ENCODE measurements around the gene TAC3. TPM values are rescaled to one million over a fixed set of nuclear protein-coding genes. Genes with fewer than 3 reads are reported as not detected.
"Not testable (repeated sequence)": the region's sequence is repeated elsewhere in the genome, so short reads cannot be mapped to it uniquely, and the experiment has no call there.

The TAC3 gene
- total and polyA plus RNA-seq, 2 of the 8 experiments (the other 6 are each of a cell fraction or from before 2014, with no cell fraction given): 9.7 to 45.3 TPM

- no peak for TF ChIP-seq RNF2 (IDR thresholded peaks at IDR 0.05; ENCODE audit: borderline replicate concordance, low read depth, low read length, missing control alignments, poor library complexity, severe bottlenecking)
- TF ChIP-seq TCF12 (IDR thresholded peaks at IDR 0.05; ENCODE audit: low read depth, low read length): no peak
Measured at GRCh38 chr12:56987011-56987410, 29.3 kb downstream of the TAC3 start (continued).

GRCh38 chr12:56985714-56986113, 30.6 kb downstream of the TAC3 start:
- H3K4me1 ChIP-seq (replicated peaks in 1 of 4; ENCODE audit: control insufficient read depth in 3 of 4, insufficient read depth in 4 of 4, low read length in 3 of 4); FAIRE-seq; H4K5ac ChIP-seq (ENCODE audit: insufficient read length, low read depth, low read length); H2BK20ac ChIP-seq (ENCODE audit: low read length); H3K9ac ChIP-seq (replicated peaks in 1 of 4; ENCODE audit: extremely low read depth in 1 of 4, low read depth in 3 of 4, low read length in 3 of 4); H3K27me3 ChIP-seq (replicated peaks in 1 of 4; ENCODE audit: control insufficient read depth in 3 of 4, extremely low read depth in 1 of 4, insufficient read depth in 3 of 4, low read length in 3 of 4); H4K20me1 ChIP-seq (replicated peaks in 1 of 2; ENCODE audit: control insufficient read depth in 1 of 2, insufficient read depth in 2 of 2, low read length in 2 of 2); H3K4me3 ChIP-seq (ENCODE audit: extremely low read depth in 1 of 4, insufficient read depth in 2 of 4, low read depth in 3 of 4, low read length in 4 of 4); H3K23ac ChIP-seq (ENCODE audit: insufficient read length); H3K18ac ChIP-seq (ENCODE audit: extremely low read depth, low read length); H3K4ac ChIP-seq (replicated peaks; ENCODE audit: insufficient read length, low read depth, low read length); H3K27ac ChIP-seq (ENCODE audit: low read depth, low read length); H3K36me3 ChIP-seq (ENCODE audit: control insufficient read depth in 2 of 4, insufficient read depth in 4 of 4, low read length in 3 of 4); POLR2A ChIA-PET (ENCODE audit: partially characterized antibody); H3K79me2 ChIP-seq (ENCODE audit: control insufficient read depth in 1 of 2, insufficient read depth in 2 of 2, low read length in 2 of 2); H4K91ac ChIP-seq (replicated peaks; ENCODE audit: insufficient read length, low read length); H3K79me1 ChIP-seq (ENCODE audit: low read depth, low read length); H2AFZ ChIP-seq (ENCODE audit: low read length); H2BK12ac ChIP-seq (ENCODE audit: low read depth, low read length); H3K14ac ChIP-seq (ENCODE audit: insufficient read length); H2AK5ac ChIP-seq (ENCODE audit: low read depth, low read length); H2BK120ac ChIP-seq (replicated peaks; ENCODE audit: low read depth, low read length); H3K4me2 ChIP-seq (ENCODE audit: insufficient read depth in 1 of 2, low read depth in 2 of 2, low read length in 2 of 2); H3K23me2 ChIP-seq (ENCODE audit: low read depth, low read length); H2BK5ac ChIP-seq (ENCODE audit: low read depth, low read length); H3K9me3 ChIP-seq (ENCODE audit: insufficient read depth in 2 of 2, low read depth in 1 of 2, low read length in 1 of 2); H4K8ac ChIP-seq (ENCODE audit: extremely low read depth, insufficient read depth, low read length); H3K56ac ChIP-seq (replicated peaks; ENCODE audit: insufficient read length, low read depth, low read length); H2BK15ac ChIP-seq (ENCODE audit: low read length): not testable (repeated sequence)
- DNase-seq (ENCODE audit: low read depth in 1 of 2, low spot score in 2 of 2): peak in 1 of 2 experiments; percentile 42
- CTCF ChIA-PET (ENCODE audit: partially characterized antibody): interaction anchor here (1.0 to 4.5 kb wide), 14 partner anchors 11 to 232 kb away, joined by 3 to 56 read pairs (median 10); partner anchors contain the start of gene HSD17B6
- WGBS, 2 experiments (ENCODE audit: extremely low coverage in 1 of 2, insufficient coverage in 1 of 2, insufficient read length in 1 of 2, insufficient replicate concordance in 2 of 2, low coverage in 1 of 2, low lambda C conversion rate in 2 of 2, missing lambda C conversion rate in 1 of 2): 85% methylated on average over 5 of the region's 6 CpGs; no CpG with 5 or more reads in 1 of the 2 experiments

Measured in H1 (cell line).